Measurements from ENCODE around the gene UGT1A3.
"Not testable (repeated sequence)": the region's sequence is repeated elsewhere in the genome, so short reads cannot be mapped to it uniquely, and the experiment has no call there.

Gene UGT1A3

DNA sequence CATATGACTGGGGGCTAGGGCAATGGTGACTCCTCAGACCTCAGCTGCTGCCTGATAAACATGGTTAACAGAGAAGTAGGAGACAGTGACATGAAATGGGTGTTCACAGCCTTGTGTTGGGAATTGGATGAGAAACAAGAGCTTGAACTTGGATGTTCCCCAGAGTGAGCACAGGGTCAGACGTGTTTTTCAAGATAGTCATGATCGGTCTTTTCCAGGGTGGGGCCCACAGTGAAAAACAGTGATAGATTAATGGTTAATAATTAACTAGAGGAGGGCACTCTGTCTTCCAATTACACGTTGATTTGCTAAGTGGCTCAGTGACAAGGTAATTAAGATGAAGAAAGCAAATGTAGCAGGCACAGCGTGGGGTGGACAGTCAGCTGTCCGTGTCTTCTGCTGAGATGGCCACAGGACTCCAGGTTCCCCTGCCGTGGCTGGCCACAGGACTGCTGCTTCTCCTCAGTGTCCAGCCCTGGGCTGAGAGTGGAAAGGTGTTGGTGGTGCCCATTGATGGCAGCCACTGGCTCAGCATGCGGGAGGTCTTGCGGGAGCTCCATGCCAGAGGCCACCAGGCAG is at the start of gene UGT1A3:
Gene UGT1A3 (plus strand): TSS at position 320 of the 579 bp plus-strand sequence. CDS start 85 bp downstream, at position 405.
- no peak for DNase-seq

GRCh38 chr2:233679196-233679595 is 49.6 kb upstream of the UGT1A3 start:
- no peak for DNase-seq

DNA sequence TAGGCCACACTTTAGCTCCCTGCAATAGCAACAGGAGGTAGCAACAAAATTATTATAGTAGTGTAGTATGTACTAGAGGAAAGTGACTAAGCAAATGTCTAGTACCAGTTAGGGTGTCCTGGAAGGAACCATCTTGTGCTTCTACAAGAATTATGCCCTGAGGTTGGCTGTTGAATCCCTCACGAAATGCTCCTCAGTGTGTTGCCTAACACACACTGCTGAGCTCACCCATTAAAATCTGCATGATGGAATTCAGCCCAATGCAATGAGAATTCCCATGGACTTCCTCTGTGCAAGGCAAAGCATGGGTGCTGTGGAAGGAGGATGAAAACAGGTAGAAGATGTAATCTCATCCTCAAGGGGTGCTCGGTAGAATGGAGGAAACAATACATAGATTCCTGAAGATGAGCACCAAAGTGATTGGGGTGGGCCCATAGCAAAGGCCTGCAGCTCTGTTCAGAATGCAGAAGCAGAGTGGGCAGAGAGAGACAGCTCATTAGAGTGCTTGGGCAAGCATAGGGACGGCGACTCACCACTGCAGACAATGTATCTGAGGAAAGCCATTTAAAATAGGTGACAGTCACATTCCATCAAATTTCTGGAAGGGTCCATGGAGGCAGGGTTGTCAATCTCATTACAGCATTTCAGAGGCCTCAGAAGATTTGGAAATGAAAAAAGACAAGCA is 48.3 kb upstream of the UGT1A3 start:
- no peak for DNase-seq

- no peak for DNase-seq
These were observed 47.2 kb upstream of the UGT1A3 start, which contains the start of gene UGT1A7 for GRCh38 chr2:233681521-233682099. Gene UGT1A7 (plus strand): TSS chr2:233681901. CDS start chr2:233681938, 37 bp downstream.

- no peak for DNase-seq
These were observed 44.2 kb upstream of the UGT1A3 start for GRCh38 chr2:233684640-233685039.

DNA sequence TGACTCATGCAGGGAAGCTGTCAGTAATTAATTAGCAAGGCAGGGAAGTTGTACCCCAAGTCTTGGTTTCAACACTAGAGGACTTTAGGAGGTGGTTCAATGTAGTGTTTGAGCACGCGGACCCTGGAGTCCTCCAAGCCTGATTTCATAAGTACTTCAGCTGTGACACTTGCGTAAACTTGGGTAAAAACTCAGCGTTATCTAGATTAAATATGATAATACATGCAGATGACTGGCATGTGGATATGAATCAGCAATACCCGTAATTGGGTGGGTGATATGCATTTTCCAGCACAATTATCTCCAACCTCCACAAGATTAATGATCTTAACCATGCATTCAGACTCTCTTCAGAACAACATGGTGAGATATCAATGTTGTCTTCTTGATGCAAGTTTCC is 41.9 kb upstream of the UGT1A3 start:
- no peak for DNase-seq

DNA sequence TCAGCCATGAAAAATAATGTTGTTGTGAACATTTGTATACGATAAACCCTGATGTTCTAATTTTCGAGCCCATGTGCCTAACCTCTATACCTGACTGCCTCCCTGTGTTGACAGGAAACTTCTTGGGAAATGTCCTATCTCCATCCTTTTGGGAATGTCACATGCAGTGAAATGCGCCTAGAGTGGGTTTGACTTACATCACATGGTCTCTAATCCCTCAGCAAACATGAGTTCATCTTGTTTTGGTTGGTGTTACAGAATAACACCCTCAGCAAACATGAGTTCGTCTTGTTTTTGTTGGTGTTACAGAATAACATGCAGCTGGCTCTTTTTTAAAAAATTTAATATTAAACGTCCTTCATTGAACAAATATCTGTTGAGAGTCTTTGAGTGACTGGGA is 40.5 kb upstream of the UGT1A3 start:
- no peak for DNase-seq

DNA sequence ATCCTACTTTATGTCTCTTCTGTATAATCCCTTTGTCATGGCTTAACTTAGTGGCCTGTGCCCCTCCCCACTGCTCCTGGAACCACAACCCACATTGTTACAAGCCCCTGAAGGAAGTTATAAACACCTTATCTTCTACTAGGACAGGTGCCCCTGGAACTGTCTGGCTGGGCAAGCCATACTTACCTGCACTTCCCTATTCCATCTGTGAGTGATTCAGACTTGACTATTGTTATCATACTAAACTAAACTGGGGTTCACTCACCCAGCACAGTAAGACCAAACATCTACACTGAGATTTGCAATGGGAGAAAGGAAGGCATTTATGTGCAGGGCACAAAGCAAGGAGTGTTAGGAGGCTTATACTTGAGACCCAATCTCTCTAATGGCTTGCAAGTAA is 39.8 kb upstream of the UGT1A3 start:
- no peak for DNase-seq

DNA sequence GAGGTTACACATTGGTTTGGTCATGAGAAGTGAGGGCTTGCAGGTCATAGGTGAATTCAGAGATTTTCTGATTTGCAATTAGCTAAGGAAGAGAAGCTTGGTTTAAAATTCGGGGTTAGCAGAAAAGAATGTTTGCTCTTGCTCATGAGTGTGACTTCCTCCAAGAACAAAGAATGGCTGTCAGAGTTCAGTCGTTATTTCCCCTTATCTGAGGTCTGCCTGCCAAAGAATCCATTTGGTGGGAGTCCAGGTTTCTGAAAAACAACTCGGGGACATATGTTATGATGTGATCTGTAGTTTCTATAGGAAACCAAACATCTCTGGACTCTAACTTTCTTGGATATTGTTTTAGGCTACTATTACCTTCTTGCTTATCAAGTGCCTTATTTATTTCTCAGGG is 39.3 kb upstream of the UGT1A3 start:
- no peak for DNase-seq

- DNase-seq: no peak
These were observed 38.4 kb upstream of the UGT1A3 start for GRCh38 chr2:233690444-233690843.

- DNase-seq: no peak
These were observed 37.1 kb upstream of the UGT1A3 start for GRCh38 chr2:233691443-233692433.

DNA sequence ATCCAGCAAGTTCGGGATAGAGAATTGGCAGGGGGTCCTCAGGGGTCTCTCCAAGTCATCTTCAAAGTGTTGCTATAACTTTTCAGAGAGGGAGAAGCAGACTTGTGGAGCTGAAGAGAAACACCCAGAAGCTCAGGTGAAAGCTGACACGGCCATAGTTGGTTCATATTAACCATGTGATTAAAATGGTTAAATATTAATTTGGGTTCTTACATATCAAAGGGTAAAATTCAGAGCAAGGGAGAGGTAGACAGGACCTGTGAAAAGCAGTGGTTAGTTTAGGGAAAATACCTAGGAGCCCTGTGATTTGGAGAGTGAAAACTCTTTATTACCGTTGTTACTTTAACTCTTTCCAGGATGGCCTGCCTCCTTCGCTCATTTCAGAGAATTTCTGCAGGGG is 36.2 kb upstream of the UGT1A3 start, which contains the start of gene UGT1A6:
Gene UGT1A6 (plus strand): TSS at position 243 of the 400 bp plus-strand sequence. CDS start 115 bp downstream, at position 358.
- no peak for DNase-seq

DNA sequence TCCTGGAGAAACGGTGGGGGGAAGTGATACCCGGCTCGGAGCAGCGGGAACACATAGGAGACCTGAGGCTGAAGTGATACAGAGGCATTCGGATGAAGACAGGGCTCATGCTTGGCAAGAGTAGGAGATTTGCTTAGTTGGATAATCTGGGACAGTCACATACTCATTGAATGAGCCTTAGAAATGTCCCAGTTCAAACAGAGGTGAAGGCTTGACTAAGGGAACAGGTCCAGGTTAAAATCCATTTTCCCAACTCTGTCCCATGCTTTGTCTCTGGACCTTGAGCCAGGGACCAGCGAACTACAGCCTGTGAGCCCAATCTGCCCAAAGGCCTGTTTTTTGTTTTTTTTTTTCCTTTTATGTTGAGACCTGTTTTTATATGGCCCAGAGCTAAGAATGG is 34.9 kb upstream of the UGT1A3 start:
- DNase-seq: no peak

GRCh38 chr2:233698740-233699139 is 30.1 kb upstream of the UGT1A3 start:
- no peak for DNase-seq

DNA sequence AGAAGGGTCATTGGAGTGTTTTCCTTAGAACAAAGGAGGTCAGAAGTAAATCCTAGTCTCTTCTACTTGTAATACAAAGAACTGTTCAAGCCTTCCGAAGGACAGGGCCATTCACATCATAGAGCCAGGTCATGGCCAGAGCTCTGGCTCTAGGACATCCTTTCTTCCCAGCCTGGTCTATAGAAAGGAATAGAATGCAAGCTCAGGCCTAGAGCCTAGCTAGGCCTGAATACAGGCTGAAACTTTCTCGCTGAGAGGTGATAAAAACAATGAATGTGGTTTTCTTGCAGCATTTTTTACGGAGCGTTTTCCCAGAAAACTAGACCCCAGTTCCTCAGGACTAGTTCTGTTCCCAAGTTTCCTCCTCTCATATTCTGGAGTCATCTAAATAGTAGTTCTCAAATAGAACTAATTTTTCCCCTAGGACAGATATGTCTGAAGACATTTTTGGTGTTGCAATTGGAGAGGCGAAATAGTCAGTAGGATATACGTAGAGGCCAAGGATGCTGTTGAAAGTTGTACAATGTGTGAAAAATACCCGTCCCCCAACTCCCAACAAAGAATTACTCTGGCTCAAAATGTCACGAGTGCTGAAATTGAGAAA is 29.3 kb upstream of the UGT1A3 start:
- DNase-seq: no peak

- no peak for DNase-seq
These were observed 28.7 kb upstream of the UGT1A3 start for GRCh38 chr2:233700028-233700635.

DNA sequence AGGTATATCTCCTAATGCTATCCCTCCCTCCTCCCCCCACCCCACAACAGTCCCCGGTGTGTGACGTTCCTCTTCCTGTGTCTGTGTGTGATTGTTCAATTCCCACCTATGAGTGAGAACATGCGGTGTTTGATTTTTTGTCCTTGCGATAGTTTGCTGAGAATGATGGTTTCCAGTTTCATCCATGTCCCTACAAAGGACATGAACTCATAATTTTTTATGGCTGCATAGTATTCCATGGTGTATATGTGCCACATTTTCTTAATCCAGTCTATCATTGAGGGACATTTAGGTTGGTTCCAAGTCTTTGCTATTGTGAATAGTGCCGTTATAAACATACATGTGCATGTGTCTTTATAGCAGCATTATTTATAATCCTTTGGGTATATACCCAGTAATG is 28.0 kb upstream of the UGT1A3 start:
- DNase-seq: not testable (repeated sequence)

DNA sequence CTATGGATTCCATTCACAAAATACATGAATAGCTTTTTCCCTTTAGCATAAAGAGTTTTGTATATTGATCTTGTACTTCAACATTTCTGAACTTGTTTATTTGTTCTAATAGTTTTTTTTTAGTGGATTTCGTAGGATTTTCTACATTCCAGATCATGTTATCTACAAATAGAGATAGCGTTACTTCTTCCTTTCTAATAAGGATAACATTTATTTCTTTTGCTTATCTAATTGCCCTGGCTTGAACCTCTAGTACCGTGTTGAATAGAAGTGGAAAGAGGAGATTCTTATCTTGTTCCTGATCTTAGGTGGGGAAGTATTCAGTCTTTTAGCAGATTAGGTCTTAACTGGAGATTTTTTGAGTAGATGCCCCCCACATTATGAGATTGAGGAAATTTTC is 26.6 kb upstream of the UGT1A3 start:
- no peak for DNase-seq

DNA sequence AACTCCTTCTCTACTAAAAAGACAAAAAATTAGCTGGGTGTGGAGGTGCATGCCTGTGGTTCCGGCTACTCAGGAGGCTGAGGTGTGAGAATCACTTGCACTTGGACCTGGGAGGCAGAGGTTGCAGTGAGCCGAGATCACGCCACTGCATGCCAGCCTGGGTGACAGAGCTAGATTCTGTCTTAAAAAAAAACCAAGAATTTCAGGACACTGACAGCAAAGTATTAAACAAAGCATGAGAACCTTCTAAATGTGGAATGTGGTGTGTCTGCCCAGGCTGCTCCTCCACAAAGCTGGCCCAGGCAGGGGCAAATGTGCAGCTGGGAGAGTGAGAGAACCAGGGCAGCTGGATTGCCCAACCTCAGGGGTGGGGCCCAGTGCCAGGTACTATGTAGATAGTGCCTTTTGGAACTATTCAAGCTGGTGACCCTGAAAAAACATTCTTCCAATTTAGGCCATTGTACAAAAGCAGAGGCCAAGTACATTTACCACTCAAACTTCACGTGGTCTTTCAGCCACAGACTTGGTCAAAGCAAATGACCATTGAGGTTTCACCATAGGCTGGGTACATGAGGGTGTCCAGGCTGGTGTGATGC is 22.8 kb upstream of the UGT1A3 start:
- no peak for DNase-seq

GRCh38 chr2:233706720-233707119 is 22.1 kb upstream of the UGT1A3 start:
- no peak for DNase-seq

- DNase-seq: no peak
These were observed 20.8 kb upstream of the UGT1A3 start for GRCh38 chr2:233707940-233708644.
